AG08396 (cell line): ENCODE results near the gene ISG15.
"Not testable (repeated sequence)": the region's sequence is repeated elsewhere in the genome, so short reads cannot be mapped to it uniquely, and the experiment has no call there.

Experiments
- DNase-seq: peaks from one replicate; pipeline ENCODE4 v3.0.0; 2012; ENCODE audit warnings: low spot score, mixed read lengths

ISG15 gene

DNA sequence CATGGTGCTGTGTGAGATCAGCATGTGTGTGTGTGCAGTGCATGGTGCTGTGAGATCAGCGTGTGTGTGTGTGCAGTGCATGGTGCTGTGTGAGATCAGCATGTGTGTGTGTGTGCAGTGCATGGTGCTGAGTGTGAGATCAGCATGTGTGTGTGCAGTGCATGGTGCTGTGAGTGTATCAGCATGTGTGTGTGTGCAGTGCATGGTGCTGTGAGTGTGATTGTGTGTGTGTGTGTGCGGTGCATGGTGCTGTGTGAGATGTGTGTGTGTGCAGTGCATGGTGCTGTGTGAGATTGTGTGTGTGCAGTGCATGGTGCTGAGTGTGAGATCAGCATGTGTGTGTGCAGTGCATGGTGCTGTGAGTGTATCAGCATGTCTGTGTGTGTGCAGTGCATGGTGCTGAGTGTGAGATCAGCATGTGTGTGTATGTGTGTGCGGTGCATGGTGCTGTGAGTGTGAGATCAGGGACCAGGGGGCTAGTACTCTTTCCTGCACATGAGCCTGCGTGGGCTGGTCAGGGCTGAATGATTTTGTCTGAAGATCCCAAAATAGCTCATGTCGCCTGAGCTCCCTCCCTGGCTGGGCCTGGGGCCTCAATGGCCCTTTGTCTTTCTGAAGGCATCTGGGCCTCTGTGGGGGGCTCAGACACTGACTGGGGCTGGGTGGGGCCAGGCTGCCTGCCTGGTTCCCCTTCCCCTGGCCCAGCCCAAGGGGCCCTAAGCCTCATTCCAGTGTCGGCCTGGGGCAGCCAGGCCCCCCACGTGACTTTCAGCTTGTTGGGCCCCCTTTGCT lies 17.8 kb downstream of the ISG15 start:
- DNase-seq = not testable (repeated sequence)

DNA sequence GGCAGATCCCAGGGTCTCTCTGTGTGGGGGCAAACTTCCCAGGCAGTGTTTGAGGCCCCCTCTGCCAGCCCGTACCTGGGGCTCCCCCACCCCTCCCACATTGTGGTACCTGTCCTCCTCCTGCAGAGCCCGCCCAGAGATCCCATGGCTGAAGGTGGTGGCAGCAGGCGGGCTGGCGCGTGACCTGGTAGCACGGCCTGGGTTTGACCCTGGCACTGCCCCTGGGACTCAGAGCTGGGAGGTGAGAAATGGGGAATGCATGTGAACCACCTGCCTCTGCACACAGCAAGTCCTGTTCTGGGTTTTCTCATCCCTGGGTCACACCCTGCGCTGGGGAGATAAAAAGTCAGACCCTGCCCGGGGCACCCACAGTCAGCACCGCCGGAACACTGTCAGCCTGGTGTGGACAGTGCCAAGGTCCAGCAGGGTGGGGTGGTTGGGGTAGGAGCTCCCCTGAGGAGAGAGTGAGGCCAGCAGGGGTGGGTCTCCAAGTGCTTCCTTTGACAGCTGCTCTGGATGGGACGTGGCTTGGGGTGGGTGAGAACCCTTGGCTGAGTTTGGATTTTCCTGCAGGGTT lies 18.4 kb downstream of the ISG15 start:
- DNase-seq = no peak

DNA sequence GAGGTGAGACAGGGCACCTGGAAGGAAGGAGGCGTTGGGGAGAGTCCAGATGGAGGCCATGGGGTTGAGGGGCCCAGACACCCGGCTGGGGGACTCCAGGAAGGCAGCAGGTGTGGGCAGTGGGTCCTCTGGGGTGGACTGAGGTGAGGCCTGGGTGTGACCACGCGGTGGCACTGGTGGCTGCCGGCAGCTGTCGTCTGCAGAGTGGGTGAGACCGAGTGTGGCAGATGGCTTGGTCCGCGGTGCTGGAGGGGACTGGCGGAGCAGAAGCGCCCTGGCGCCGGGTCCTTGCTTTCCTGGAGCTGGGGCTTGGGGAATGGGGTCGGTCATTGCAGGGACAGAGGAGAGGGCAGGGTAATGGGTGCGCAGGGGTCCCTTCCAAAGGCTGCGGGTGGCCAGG lies 19.1 kb downstream of the ISG15 start:
- no peak for DNase-seq

DNA sequence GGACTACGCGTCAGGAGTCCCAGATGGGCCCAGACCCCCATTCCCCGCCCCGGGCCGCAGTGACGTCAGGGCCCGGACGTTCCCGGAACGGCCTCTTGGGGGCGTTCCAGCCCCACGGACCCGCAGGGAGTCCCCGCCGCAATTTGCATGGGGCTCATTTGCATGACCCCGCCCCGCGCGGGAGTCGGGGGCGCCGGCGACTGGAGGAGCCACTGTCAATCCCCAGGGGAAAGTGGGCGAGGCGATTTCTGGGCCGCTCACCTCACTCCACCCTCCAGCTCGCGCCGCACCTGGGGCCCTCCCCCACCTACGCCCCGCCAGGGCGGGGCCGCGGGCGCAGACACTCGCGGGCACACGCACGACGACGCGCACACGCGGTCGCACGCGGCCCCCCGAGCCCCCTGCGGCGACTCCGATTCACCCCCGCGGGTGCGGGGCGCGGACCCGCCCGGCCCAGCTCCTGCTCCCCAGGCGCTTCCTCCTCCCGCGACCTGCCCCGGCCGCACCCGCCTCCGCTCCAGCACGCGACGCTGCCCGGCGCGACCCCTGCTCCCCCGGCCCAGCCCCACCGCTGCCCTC lies 19.8 kb downstream of the ISG15 start:
- DNase-seq = peak; percentile 89

DNA sequence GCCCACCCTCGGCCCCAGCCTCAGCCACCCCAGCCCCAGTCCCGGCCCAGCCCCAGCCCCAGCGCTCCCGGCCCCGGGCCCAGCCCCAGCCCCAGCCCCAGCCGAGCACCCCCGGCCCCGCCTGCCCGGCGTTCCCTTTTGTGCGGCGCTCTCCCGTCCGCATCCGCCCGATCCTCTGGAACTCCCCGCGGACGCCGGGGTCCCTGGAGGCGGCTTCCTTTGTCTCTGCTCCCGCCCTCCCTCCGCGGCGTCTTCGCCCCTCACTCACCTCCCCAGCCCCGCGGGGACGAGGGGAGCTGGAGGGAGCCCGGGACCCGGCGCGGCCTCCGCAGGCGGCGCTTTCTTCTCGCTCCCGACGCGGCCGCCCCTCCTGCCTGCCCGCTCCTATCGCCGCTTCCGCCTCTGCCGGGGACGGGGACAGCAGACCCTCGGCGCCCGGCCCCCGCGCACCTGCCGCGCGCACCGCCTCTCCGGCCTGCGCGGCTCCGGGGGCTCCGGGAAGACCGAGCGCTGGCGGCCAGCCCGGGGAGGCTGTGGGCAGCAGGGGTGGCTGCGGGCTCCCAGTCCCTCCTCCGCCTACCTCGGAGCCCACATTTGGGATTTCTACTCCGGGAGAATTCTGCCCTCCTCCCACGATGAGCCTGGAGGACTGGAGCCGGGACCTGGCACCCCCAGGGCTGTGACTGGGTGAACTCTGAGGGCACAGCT lies 20.6 kb downstream of the ISG15 start:
- no peak for DNase-seq

DNA sequence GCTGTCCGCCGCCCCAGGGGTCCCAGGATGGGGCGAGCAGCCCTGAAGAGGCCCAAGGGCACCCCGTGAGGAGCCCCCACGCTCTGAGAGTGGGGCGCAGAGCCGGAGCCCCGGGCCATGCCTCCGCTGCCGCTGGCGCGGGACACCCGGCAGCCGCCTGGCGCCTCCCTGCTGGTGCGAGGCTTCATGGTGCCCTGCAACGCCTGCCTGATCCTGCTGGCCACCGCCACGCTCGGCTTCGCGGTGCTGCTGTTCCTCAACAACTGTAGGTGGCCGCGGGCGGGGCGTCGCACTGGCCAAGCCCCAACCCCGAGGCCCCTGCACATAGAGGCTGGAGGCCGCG lies 21.1 kb downstream of the ISG15 start:
- DNase-seq = no peak

DNA sequence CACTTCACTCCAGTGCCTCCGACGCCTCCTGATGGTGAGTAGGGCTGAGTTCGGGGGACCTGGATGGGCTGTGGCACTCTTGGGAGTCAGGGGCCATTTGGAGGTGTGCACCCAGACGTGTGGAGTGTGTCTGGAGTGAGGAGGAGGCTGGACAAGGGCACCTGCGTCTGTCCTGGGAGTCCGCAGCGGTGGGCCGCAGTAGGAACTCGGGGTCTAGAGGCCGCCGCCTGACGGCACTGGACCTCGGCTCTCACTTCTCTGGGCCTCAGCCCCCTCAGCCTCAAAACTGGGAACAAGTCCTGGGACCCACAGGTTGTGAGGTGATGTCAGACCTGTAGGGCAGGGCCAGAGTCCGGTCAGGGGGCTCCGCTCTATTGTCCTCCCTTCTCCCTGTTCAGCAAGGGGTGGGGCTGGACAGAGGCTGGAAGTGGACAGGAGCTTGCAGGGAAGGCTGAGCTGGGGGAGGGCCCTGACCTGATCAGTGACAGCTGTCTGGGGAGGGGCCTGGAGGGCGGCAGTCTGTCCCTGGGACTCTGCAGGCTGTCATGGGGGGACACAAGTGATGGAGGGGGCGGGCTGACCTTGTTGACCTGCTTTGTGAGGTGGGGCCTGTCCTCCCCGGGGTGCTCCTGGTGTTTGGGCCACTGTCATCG lies 22.1 kb downstream of the ISG15 start:
- DNase-seq = no peak

DNA sequence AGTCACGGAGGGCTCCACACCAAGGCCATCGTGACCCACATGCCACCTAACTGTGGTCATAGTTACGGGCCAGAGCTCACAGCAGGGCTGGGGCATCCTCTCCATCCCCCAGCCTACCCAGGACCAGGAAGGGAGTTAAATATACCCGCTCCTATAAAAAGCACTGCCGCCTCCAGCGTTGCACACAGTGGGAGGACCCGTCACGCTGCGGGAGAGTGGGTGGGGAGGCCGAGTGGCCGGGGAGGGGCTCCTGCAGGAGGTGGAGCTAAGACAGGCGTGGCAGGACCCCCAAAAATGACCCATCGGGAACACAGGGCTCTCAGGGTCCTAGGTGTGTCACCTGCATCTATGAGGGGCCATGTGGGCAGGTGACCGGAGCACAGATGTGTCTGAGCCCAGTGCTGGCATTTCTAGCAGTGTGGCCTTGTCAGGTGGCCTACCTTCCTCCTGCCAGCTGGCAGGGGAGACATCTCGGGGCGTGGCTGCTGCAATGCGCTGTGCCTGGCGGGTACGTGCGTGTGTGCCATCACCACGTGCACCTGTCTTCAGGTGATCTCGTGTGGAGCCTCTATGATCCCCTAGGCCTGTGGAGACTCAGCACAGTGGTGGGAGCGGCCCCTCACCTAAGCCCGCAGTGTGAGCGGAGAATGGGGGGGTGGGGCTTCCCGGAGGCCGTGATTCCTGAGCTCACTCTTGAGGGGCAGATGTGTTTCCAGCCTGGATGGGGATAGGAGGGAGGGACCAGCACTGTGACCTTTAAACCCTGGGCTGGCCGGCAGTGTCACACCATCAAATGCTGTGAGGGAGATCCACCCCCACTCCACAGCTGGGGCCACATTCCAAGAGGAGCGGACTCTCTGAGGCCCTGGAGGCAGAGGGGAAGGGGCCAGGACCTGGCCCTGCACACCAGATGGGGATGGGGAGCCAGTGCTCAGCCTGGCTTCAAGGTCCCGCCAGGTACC lies 24.4 kb downstream of the ISG15 start:
- DNase-seq = no peak

DNA sequence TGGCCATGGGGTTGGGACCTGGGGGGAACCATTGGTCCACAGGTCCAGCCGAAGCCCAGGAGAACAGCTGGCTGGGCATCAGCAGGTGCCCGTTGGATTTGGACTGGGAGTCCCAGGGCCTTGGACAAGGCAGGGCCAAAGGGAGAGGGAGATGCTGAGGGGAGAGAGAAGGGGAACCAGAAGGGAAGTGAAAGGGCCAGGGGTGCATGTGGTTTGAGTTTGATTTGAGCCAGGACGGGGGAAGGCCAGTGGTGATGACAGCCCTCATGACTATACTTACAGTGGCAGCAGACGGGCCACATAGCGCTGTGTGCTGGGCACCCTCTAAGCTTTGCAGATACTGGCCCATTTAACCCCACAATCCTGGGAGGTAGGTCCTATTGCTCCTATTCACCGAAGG lies 25.4 kb downstream of the ISG15 start:
- DNase-seq = no peak

DNA sequence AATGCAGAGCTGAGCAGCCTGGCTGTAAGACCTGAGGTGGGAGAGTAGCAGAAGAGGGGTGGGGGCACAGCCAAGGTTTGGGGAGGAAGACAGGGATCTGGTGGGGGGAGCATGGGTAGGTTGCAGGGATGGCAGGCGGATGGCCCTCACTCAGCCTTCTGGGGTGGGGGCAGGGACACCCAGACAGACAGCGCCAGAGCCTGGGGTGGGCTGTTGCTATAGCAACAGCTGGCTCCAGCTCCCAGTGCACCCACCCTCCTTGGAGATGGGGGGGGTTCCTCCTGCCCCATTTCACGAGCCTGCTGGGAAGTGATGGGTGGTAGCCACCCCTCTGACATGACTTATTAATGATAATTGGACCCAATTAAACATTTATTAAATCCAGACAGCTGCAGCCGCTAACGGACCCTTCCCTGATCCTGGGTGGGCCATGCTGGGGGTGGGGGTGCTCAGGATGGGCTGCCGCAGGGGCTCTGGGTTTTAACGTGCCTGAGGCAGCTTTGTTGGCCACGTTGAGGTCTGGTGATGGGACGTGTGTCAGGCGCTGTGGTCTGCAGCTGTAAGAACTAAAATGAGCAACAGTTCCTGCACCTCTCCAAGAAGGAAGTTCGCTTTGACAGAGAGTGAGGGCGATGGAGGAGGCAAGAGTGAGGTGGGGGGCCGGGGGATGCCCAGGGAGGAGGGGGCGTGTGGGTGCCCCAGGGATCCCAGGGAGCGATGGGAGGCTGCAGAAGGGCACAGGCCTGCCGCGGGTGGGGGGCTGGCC lies 26.0 kb downstream of the ISG15 start:
- no peak for DNase-seq

DNA sequence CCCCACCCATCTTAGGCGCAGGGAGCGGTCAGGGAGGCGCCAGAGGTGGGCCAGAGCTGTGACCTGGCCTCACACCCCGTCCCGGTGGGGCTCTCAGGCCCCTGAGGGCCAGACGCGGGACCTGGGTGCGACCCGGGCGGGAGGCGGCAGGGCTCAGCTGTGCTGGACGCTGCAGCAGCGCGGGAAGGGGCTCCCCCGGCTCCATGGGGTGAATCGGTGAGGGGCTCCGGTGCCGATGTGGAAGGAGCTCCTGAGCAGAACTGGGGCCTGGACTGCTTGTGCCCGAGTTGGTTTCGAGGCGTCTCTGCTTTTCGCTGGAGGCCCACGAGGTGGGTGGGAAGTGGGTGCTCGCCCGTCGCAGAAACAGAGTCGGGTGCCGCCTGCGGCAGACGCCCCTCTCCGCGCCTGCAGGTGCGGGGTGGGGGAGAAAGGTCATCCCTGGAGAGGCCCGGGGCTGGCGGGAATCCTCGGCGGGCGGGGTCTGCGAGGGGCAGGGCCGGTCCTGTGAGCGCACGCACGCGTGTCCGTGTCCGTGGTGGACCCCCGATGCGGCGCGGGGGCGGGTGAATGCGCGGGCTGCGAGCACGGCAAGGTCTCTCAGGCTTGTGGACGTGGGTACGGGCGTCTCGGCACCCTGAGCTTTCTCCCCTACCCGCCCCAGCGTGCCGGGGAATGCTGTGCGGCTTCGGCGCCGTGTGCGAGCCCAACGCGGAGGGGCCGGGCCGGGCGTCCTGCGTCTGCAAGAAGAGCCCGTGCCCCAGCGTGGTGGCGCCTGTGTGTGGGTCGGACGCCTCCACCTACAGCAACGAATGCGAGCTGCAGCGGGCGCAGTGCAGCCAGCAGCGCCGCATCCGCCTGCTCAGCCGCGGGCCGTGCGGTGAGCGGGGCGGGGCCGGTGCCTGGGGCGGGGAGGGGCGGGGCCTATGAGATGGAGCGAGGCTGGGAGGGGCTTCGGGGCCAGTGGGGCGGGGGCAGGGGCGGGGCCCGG lies 27.0 kb downstream of the ISG15 start:
- DNase-seq = peak; percentile 98

DNA sequence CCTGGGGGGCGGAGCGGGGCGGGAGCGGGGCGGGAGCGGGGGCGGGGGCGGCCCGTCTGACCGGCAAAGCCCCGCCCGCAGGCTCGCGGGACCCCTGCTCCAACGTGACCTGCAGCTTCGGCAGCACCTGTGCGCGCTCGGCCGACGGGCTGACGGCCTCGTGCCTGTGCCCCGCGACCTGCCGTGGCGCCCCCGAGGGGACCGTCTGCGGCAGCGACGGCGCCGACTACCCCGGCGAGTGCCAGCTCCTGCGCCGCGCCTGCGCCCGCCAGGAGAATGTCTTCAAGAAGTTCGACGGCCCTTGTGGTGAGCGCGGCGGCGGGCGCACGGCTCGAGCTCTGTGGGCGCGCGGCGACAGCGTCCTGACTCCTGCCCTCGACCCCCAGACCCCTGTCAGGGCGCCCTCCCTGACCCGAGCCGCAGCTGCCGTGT lies 27.8 kb downstream of the ISG15 start:
- no peak for DNase-seq

DNA sequence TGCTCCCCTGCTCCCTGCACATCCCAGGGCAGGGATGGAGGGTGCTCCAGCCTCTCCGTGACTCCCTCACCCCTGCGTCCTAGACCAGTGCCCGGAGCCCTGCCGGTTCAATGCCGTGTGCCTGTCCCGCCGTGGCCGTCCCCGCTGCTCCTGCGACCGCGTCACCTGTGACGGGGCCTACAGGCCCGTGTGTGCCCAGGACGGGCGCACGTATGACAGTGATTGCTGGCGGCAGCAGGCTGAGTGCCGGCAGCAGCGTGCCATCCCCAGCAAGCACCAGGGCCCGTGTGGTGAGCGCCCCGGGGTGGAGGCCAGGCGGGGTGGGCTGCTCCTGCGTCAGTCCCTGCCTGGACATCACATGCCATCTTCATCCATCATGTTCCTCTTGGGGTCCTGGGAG lies 28.6 kb downstream of the ISG15 start:
- no peak for DNase-seq

DNA sequence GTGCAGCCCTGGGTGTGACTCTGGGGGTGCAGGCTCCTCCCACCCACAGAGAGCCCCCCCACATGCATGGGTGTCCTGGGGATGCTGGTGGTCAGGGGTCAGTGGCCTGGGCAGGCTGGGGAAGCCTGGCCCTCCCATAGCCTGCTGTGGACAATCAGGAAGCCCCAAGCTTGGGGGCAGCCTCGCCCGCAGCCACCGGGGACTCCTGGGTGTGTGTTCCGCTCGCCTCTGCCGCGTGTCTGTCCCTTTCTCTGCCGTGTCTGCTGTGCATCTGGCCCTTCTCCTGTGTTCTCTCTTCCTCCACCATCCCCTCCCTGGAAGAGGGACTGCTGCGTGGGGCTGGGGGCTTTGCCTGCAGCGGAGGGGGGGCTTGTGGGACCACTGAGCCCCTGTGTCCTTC lies 29.5 kb downstream of the ISG15 start:
- DNase-seq = no peak

DNA sequence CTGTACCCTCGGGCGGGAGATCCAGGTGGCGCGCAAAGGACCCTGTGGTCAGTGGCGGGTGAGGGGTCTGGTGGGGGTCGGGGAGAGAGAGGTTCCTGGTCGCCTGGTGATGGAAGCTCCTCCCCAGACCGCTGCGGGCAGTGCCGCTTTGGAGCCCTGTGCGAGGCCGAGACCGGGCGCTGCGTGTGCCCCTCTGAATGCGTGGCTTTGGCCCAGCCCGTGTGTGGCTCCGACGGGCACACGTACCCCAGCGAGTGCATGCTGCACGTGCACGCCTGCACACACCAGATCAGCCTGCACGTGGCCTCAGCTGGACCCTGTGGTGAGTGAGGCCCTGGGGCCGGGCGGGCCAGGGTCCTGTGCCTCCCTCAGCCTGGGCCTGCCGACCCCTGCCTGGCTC lies 30.1 kb downstream of the ISG15 start:
- no peak for DNase-seq

DNA sequence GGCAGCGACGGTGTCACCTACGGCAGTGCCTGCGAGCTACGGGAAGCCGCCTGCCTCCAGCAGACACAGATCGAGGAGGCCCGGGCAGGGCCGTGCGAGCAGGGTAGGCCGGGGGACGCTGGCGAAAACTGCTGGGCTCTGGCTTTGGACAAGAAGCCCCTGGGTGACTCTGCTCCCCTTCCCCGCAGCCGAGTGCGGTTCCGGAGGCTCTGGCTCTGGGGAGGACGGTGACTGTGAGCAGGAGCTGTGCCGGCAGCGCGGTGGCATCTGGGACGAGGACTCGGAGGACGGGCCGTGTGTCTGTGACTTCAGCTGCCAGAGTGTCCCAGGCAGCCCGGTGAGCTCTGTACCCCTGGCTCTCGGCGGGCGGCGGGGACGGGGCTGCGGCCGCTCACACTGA lies 30.6 kb downstream of the ISG15 start:
- DNase-seq = no peak

DNA sequence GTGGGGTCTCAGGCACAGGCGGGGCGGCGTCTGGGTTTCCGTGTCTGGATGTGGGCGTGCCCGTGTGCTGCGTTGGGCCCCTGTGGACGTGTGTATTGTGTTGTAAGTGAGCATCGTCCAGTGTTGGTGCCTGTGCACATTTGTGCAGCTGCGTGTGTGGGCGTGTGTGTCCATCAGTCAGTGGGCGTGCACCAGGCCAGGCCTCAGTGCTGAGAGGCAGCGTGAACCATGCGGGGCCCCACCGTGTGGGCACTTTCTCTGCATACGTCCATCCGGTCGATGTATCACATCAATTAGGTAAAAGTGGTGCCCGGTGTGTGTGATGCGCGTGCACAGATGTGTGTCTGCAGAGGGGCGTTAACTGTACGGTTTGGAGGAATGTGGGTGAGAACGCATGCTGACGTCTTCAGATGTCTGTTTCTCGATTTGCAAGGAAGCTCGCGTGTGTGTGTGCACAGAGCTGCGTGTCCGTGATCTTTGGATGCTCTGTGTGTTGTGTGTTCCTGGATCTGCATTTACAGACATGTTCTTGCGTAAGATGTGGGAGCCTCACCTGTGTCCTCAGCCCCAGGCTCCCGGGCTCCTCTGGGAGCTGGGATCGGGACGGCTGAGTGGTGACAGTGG lies 31.3 kb downstream of the ISG15 start:
- no peak for DNase-seq

DNA sequence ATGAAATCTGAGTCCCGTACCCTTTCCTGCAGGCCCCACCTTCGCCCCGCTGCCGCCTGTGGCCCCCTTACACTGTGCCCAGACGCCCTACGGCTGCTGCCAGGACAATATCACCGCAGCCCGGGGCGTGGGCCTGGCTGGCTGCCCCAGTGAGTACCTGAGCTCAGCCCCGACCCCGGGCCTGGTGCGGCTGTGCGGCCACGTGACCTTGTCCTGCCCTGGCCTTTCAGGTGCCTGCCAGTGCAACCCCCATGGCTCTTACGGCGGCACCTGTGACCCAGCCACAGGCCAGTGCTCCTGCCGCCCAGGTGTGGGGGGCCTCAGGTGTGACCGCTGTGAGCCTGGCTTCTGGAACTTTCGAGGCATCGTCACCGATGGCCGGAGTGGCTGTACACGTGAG lies 31.8 kb downstream of the ISG15 start:
- DNase-seq = no peak

DNA sequence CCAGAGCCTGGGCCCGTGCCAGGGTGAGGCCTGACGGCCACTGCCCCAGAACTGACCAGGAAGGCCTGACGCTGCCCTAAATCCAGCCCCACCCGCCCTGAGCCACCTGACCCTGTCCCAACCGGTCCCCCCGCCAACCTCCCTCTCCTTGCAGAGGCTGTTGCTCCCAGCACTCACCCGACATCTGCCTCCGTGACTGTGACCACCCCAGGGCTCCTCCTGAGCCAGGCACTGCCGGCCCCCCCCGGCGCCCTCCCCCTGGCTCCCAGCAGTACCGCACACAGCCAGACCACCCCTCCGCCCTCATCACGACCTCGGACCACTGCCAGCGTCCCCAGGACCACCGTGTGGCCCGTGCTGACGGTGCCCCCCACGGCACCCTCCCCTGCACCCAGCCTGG lies 32.9 kb downstream of the ISG15 start:
- no peak for DNase-seq
